K562 (cell line): ENCODE results near the gene MMP15. TPM values are rescaled to one million over a fixed set of nuclear protein-coding genes. Genes with fewer than 3 reads are reported as not detected.

Experiments used
- ATAC-seq: fragments of 200-7000 bp; cut with Tn5 transposase; 3 replicates; pipeline ENCODE4 v1.9.1; 2020; ENCODE audit warnings: moderate library complexity
- BruUV-seq: library from RNA; stranded (reverse); fragments of 400-500 nt; replicated peaks from 2 replicates; lab custom pipeline; 2021; lab: Mats Ljungman, UMichigan
- CTCF ChIA-PET: fragments of 300-600 bp; formaldehyde crosslinking; extraction: SDS; loops from one replicate; lab custom pipeline; 2021; ENCODE audit warnings: low intra/inter-chr PET ratio; lab: Yijun Ruan, JAX
- POLR2A ChIA-PET: fragments of 300-600, 350-650 bp; sonication (Branson Sonifier 250); formaldehyde crosslinking; extraction: SDS; loops from one replicate; lab custom pipeline; 2021; ENCODE audit warnings: antibody characterized with exemption, inconsistent platforms; lab: Yijun Ruan, JAX
- DNase-seq, 4 experiments: peaks; one replicate each; pipeline versions ENCODE4 v3.0.0 to v3.0.0-alpha.2; 2011 to 2018; ENCODE audit warnings: low spot score in 3 of 4, mixed read lengths in 3 of 4; ENCODE audit errors: extremely low read depth in 1 of 4
- FAIRE-seq: peaks from 2 replicates; lab custom pipeline; 2011; peaks lifted over from hg19 to GRCh38; lab: Jason Lieb, UNC
- H2AFZ ChIP-seq: 2 replicates; pipeline ENCODE4 v1.6.0; 2011; ENCODE audit warnings: low read depth, low read length, control low read depth, inconsistent platforms
- H3K27ac ChIP-seq: fragments of 200-600 bp; 3 replicates; pipeline ENCODE4 v1.8.0; 2011; ENCODE audit warnings: low read depth, mild to moderate bottlenecking, control low read depth, inconsistent platforms, low read length, moderate library complexity, mixed read lengths; ENCODE audit errors: extremely low read depth
- H3K27me3 ChIP-seq, 2 experiments: fragments of 300-600 bp in 1 of 2; 2 replicates in 1 of 2; 3 replicates in 1 of 2; pipeline versions ENCODE4 v1.6.0 to v1.8.0; 2011; ENCODE audit warnings: inconsistent platforms in 2 of 2, low read length in 2 of 2, mild to moderate bottlenecking in 1 of 2, mixed read lengths in 1 of 2, moderate library complexity in 1 of 2; ENCODE audit not compliant: control insufficient read depth in 2 of 2, insufficient read depth in 2 of 2
- H3K36me3 ChIP-seq: fragments of 300-600 bp; 3 replicates; pipeline ENCODE4 v1.8.0; 2011; ENCODE audit warnings: mild to moderate bottlenecking, low read length, inconsistent platforms; ENCODE audit not compliant: control insufficient read depth, insufficient read depth
- H3K4me1 ChIP-seq, 2 experiments: fragments of 200-600 bp in 1 of 2; replicated peaks in 1 of 2; 2 replicates in 1 of 2; 3 replicates in 1 of 2; pipeline versions ENCODE4 v1.5.1 to v1.8.0; 2011; ENCODE audit warnings: inconsistent platforms in 2 of 2, low read length in 2 of 2, mild to moderate bottlenecking in 1 of 2, mixed read lengths in 1 of 2, moderate library complexity in 1 of 2; ENCODE audit not compliant: control insufficient read depth in 2 of 2, insufficient read depth in 2 of 2
- H3K4me2 ChIP-seq: 2 replicates; pipeline ENCODE4 v1.6.1; 2011; ENCODE audit warnings: low read length, control low read depth, inconsistent platforms, mixed read lengths; ENCODE audit not compliant: insufficient read depth
- H3K4me3 ChIP-seq: fragments of 200-600 bp; sonication (generic), shearing (Covaris generic); 2 replicates; pipeline ENCODE4 v1.5.1; 2016; ENCODE audit warnings: control low read depth, inconsistent platforms
- H3K79me2 ChIP-seq: fragments of 200-600 bp; 3 replicates; pipeline ENCODE4 v1.8.0; 2011; ENCODE audit warnings: low read length, inconsistent platforms; ENCODE audit not compliant: control insufficient read depth, insufficient read depth
- H3K9ac ChIP-seq, 2 experiments: 2 replicates each; pipeline versions ENCODE4 v1.6.0 to v1.6.1; 2011; ENCODE audit warnings: low read depth in 2 of 2, low read length in 2 of 2, control low read depth in 1 of 2, inconsistent platforms in 1 of 2, mild to moderate bottlenecking in 1 of 2, mixed read lengths in 1 of 2; ENCODE audit not compliant: insufficient read depth in 1 of 2
- H3K9me1 ChIP-seq: one replicate; pipeline ENCODE4 v1.6.0; 2011; ENCODE audit warnings: inconsistent platforms, mild to moderate bottlenecking, low read length, moderate library complexity; ENCODE audit not compliant: control insufficient read depth, insufficient read depth
- H3K9me3 ChIP-seq: replicated peaks from 2 replicates; pipeline ENCODE4 v1.5.1; 2011; ENCODE audit warnings: low read depth, low read length, inconsistent platforms; ENCODE audit not compliant: control insufficient read depth, insufficient read depth
- H4K20me1 ChIP-seq: replicated peaks from 2 replicates; pipeline ENCODE4 v1.6.1; 2011; ENCODE audit warnings: low read length, inconsistent platforms, mixed read lengths; ENCODE audit not compliant: control insufficient read depth, insufficient read depth
- CEBPB ChIP-seq: fragments of 450-650 bp; IDR thresholded peaks from 2 replicates; pipeline ENCODE4 v1.6.1; 2016; ENCODE audit warnings: missing genetic modification characterization, missing compliant biosample characterization
- CREB1 ChIP-seq, 2 experiments: sonication (generic) in 1 of 2; formaldehyde crosslinking in 1 of 2; IDR thresholded peaks; 2 replicates each; pipeline versions ENCODE4 v1.6.1 to v1.8.0; 2012 to 2022; ENCODE audit warnings: inconsistent platforms in 1 of 2, mild to moderate bottlenecking in 1 of 2, missing genetic modification reagents in 1 of 2, moderate library complexity in 1 of 2
- GTF2E2 ChIP-seq: fragments of 200-800 bp; sonication (Bioruptor generic); IDR thresholded peaks from 2 replicates; pipeline ENCODE4 v1.6.1; 2016; ENCODE audit warnings: missing genetic modification characterization, missing compliant biosample characterization
- HINFP ChIP-seq: fragments of 450-650 bp; conservative IDR thresholded peaks from 2 replicates; pipeline ENCODE4 v1.6.1; 2016; ENCODE audit warnings: missing genetic modification characterization, low read depth, mild to moderate bottlenecking, control low read depth, missing compliant biosample characterization
- KAT2B ChIP-seq: IDR thresholded peaks from one replicate; pipeline ENCODE4 v1.6.1; 2012; ENCODE audit warnings: low read depth, mild to moderate bottlenecking, control low read depth, inconsistent platforms, low read length, moderate library complexity
- MAFK ChIP-seq: IDR thresholded peaks from 2 replicates; pipeline ENCODE4 v1.6.1; 2011; ENCODE audit warnings: low read length, improper control_type of control experiment
- MCM2 ChIP-seq: fragments of 450-650 bp; IDR thresholded peaks from 2 replicates; pipeline ENCODE4 v1.6.1; 2017; ENCODE audit warnings: low read depth, mild to moderate bottlenecking
- NELFE ChIP-seq: IDR thresholded peaks from 2 replicates; pipeline ENCODE4 v1.6.1; 2011; ENCODE audit warnings: mild to moderate bottlenecking; ENCODE audit not compliant: insufficient read depth, insufficient read length
- RBM34 ChIP-seq: fragments of 200-400 bp; formaldehyde crosslinking; IDR thresholded peaks from 2 replicates; pipeline ENCODE4 v1.6.1; 2018; ENCODE audit warnings: low read length, borderline replicate concordance; ENCODE audit not compliant: insufficient read depth
- RNF2 ChIP-seq: sonication (generic); IDR thresholded peaks from 2 replicates; pipeline ENCODE4 v1.6.1; 2016
- TBP ChIP-seq: optimal IDR thresholded peaks from 2 replicates; pipeline ENCODE3; 2011; ENCODE audit warnings: low read depth, low read length, improper control_type of control experiment
- TCF15 ChIP-seq: fragments of 250-450 bp; sonication (Bioruptor Pico); IDR thresholded peaks from 2 replicates; pipeline ENCODE4 v1.8.0; 2022; ENCODE audit warnings: moderate library complexity, mild to moderate bottlenecking, inconsistent platforms
- TCF3 ChIP-seq: sonication (generic); formaldehyde crosslinking; IDR thresholded peaks from 2 replicates; pipeline ENCODE4 v1.4.0; 2020; ENCODE audit warnings: mild to moderate bottlenecking, missing genetic modification reagents
- THRA ChIP-seq: fragments of 450-650 bp; IDR thresholded peaks from 2 replicates; pipeline ENCODE4 v1.6.1; 2017; ENCODE audit warnings: mild to moderate bottlenecking, moderate library complexity
- U2AF1 ChIP-seq: fragments of 200-400 bp; formaldehyde crosslinking; optimal IDR thresholded peaks from 2 replicates; pipeline ENCODE3; 2017; ENCODE audit warnings: mild to moderate bottlenecking, low read depth, low read length, moderate library complexity
- ZFP1 ChIP-seq: fragments of 450-650 bp; formaldehyde crosslinking; IDR thresholded peaks from 2 replicates; pipeline ENCODE4 v1.4.0; 2020; ENCODE audit warnings: mild to moderate bottlenecking, mixed read lengths
- ZNF184 ChIP-seq: sonication (generic); formaldehyde crosslinking; IDR thresholded peaks from 2 replicates; pipeline ENCODE4 v1.5.0; 2020; ENCODE audit warnings: missing genetic modification reagents
- ZNF277 ChIP-seq: fragments of 250-450 bp; sonication (Bioruptor Pico); IDR thresholded peaks from 2 replicates; pipeline ENCODE4 v1.8.0; 2022; ENCODE audit warnings: inconsistent platforms, mild to moderate bottlenecking, moderate library complexity, borderline replicate concordance
- WGBS: fragments of 100-300 bp; shearing (Covaris generic); methylation state at CpG from one replicate; pipeline ENCODE4 v1.1.6; 2016; ENCODE audit warnings: low coverage, mixed read lengths; ENCODE audit not compliant: insufficient coverage; ENCODE audit errors: missing lambda C conversion rate; 5-methylcytosine and 5-hydroxymethylcytosine counted together
- in situ Hi-C: fragments of 300-500 bp; cut with MboI; formaldehyde crosslinking; loops from 4 replicates; pipeline ENCODE4 v1.15.0; 2018; ENCODE audit warnings: inconsistent platforms, mixed read lengths
- intact Hi-C: fragments of 100-400 bp; cut with micrococcal nuclease; formaldehyde crosslinking; loops from 2 replicates; pipeline ENCODE4 v1.14.2; 2022
- polyA plus RNA-seq, 8 experiments: library from polyadenylated mRNA; depleted of rRNA in 4 of 8; stranded (reverse) in 5 of 8; unstranded in 3 of 8; fragments of >200 nt; fragmentation: Nextera tagmentation in 2 of 8; fragmentation: Illumina TruSeq in 1 of 8; extraction: Ambion mirVana in 2 of 8; extraction: Trizol in 1 of 8; gene quantifications; 2 replicates each; pipeline versions ENCODE4 v1.2.1 to v1.2.3, GENCODE V29; 2011 to 2014; ENCODE audit warnings: inconsistent platforms in 1 of 8, missing spikeins in 1 of 8
- total RNA-seq, 7 experiments: library from RNA; depleted of rRNA in 6 of 7; stranded (reverse); fragments of >200 nt in 6 of 7; fragmentation: Illumina TruSeq in 2 of 7; extraction: Trizol in 2 of 7; gene quantifications; 2 replicates each; pipeline versions ENCODE4 v1.2.1 to v1.2.3, GENCODE V29; 2011 to 2021; ENCODE audit warnings: low replicate concordance in 1 of 7

Gene MMP15
- total and polyA plus RNA-seq, 9 of the 15 experiments (the other 6 are each of a cell fraction or from before 2014, with no cell fraction given): 0.01 to 20.4 (median 5.5) TPM

GRCh38 chr16:57981636-57982035, 43.9 kb upstream of the MMP15 start:
- H3K36me3 ChIP-seq: no peaks in the 10 kb centered on the region
- WGBS: 62% methylated on average over 7 of the region's 7 CpGs
- no peak overlapping the region for H3K9ac ChIP-seq
- in situ Hi-C loops: no loop called here
- no peak for ATAC-seq
- no peak for DNase-seq
- no peaks in the 10 kb centered on the region for H3K9me1 ChIP-seq
- H3K27me3 ChIP-seq: no peaks in the 10 kb centered on the region
- POLR2A ChIA-PET: no interaction called here
- no peak overlapping the region for H3K4me2 ChIP-seq
- BruUV-seq: no TSS peak
- no peak overlapping the region for H3K27ac ChIP-seq
- intact Hi-C loops: no loop called here
- H2AFZ ChIP-seq: peak overlapping the region; percentile 78; the same call in 1 of the 2 replicates
- no peak for FAIRE-seq
- H3K79me2 ChIP-seq: no peaks in the 10 kb centered on the region
- no peak overlapping the region for H3K4me3 ChIP-seq
- CTCF ChIA-PET: no interaction called here
- no peaks in the 10 kb centered on the region for H3K9me3 ChIP-seq
- peaks cover 19 to 51% of the 10 kb centered on the region in 2 experiments; a peak in 4 of 5 replicates for H3K4me1 ChIP-seq
- no peaks in the 10 kb centered on the region for H4K20me1 ChIP-seq
- no peak for TF ChIP-seq ZNF277 (CRISPR knock-in tag)
- no peak for TF ChIP-seq MAFK
- no peak for TF ChIP-seq TCF3
- TF ChIP-seq NELFE: no peak
- TF ChIP-seq THRA: no peak
- TF ChIP-seq U2AF1: no peak
- no peak for TF ChIP-seq GTF2E2
- TF ChIP-seq TBP: no peak
- TF ChIP-seq KAT2B: no peak
- no peak for TF ChIP-seq HINFP (tag)
- no peak for TF ChIP-seq MCM2
- no peak for TF ChIP-seq RBM34
- TF ChIP-seq TCF15 (CRISPR knock-in tag): no peak
- TF ChIP-seq CEBPB (tag): no peak
- no peak for TF ChIP-seq ZNF184 (CRISPR knock-in tag)
- TF ChIP-seq ZFP1 (CRISPR knock-in tag): no peak
- no peak for TF ChIP-seq CREB1 (IDR thresholded peaks at IDR 0.05)
- no peak for TF ChIP-seq CREB1 (CRISPR knock-in tag; IDR thresholded peaks at IDR 0.05)
- no peak for TF ChIP-seq RNF2
